Stimulated activated CD4-positive, alpha-beta T cell treated with anti-CD3 and anti-CD28 coated beads, Interleukin-4, amount 100 ng/mL, for 4 hours (primary cell): ENCODE measurements around the gene MYBPHL.

Source experiments
- DNase-seq, 2 experiments: peaks; one replicate each; pipeline ENCODE4 v3.0.0-alpha.2; 2020

The MYBPHL gene

DNA sequence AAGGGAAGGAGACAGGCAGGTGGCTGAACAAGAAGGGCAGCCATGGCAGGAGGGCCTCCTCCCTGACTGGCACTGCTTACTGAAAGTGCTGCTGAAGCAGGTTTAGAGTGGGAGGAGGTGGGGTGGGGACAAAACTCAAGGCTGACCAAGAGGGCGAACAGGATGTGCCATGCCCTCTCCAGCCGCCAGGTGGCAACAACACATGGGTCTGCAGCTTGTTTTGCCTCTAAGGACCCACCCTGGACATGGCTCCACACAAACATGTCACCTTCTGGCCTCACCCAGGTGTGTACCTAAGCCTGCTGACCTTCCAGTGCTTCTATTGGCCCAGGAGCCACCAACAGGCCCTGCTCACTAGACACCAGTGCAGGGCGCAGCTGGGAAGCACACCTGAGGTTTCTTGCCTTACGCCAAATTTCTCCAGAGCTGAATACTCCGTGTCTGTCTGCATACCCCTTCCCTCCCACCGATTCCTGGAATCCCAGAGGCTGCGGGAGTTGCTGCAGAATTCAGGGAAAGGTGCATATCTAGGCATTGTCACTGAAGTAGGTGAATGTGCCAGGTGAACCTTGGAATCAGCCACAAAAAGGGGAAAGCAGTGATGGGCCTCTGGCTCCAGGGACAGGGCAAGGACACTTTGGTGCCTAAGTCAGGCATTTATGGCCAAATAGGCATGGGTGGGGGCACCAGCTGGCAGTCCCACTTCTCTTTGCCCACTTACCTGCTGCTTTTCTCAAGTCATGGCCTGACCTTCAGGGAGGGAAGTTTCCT lies 29.2 kb downstream of the MYBPHL start:
- DNase-seq = peak; percentile 41 to 60

DNA sequence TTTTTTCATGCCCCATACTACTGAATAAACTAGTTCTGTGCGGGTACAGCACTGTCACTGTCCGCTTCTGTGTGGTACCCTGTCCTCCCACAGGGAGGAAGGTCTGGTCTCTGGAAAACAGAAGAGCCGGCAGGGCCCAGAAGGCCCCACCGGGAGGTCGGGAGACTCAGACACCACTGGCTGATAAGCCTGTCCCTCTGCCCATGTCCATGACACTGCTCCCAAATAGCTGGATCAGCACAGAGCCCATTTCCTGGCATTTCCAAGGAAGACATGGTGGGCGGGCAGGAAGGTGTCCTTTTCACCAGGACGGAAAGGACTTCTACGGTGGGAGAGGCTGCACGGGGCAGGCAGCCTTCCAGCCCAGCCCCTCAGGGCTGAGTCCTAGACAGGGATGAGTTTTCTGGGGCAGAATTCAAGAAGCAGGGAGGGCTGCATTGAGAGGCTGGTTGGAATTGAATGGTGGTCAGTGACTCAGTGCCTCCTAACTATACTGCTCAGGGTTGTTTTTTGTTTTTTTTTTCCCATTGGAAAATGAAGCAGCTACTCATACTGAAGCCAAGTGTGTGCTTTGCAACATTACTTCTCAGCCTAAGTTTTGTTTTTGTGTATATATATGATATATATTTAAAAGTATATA lies 31.0 kb downstream of the MYBPHL start:
- DNase-seq = no peak

DNA sequence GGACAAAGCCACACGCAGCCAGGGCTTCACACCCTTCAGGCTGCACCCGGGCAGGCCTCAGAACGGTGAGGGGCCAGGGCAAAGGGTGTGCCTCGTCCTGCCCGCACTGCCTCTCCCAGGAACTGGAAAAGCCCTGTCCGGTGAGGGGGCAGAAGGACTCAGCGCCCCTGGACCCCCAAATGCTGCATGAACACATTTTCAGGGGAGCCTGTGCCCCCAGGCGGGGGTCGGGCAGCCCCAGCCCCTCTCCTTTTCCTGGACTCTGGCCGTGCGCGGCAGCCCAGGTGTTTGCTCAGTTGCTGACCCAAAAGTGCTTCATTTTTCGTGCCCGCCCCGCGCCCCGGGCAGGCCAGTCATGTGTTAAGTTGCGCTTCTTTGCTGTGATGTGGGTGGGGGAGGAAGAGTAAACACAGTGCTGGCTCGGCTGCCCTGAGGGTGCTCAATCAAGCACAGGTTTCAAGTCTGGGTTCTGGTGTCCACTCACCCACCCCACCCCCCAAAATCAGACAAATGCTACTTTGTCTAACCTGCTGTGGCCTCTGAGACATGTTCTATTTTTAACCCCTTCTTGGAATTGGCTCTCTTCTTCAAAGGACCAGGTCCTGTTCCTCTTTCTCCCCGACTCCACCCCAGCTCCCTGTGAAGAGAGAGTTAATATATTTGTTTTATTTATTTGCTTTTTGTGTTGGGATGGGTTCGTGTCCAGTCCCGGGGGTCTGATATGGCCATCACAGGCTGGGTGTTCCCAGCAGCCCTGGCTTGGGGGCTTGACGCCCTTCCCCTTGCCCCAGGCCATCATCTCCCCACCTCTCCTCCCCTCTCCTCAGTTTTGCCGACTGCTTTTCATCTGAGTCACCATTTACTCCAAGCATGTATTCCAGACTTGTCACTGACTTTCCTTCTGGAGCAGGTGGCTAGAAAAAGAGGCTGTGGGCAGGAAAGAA lies 32.0 kb downstream of the MYBPHL start:
- DNase-seq = no peak

DNA sequence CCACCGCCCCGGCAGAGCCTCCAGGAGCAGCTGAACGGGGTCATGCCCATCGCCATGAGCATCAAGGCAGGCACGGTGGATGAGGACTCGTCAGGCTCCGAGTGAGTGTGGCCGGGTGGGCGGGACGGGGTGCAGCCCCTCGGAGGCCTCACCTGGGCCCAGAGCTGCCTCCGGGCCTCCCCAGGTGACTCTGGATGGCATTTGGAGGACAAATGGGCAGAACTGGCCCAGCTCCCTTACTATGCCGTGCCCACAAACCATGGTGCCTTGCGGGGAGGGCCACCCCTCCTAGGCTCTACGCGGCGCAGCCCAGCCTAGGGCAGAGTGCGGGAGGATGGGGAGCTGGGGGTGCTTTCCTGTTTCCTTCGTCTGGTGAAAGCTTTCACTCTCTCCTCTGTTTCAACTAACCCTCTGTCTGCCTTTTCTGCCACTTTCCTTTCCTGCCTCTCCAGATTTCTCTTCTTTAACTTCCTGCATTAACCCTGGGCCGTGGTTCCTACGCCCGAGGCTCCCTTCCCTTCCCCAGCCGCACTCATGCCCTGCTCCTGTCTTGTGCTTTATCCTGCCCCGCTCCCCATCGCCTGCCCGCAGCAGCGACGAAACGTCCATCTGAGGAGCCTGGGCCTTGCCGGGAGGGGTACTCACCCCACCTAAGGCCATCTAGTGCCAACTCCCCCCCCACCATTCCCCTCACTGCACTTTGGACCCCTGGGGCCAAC lies 33.1 kb downstream of the MYBPHL start:
- no peak for DNase-seq

DNA sequence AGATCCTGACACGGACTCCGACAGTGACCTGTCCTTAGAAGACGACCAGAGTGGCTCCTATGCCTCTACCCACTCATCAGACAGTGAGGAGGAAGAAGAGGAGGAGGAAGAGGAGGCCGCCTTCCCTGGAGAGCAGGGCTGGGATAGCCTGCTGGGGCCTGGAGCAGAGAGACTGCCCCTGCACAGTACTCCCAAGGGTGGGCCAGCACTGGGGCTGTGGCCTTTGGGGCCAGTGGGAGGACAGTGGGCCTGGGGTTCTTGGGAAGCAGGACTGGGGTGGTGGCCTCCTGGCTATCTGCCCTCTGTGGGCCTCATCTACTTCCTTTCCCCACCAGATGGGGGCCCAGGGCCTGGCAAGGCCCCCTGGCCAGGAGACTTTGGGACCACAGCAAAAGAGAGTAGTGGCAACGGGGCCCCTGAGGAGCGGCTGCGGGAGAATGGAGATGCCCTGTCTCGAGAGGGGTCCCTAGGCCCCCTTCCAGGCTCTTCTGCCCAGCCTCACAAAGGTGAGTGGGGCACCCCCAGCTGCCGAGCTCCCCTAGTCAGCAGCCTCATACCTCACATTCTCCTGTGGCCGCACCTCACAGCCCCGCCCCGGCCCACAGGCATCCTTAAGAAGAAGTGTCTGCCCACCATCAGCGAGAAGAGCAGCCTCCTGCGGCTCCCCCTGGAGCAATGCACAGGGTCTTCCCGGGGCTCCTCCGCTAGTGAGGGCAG lies 33.8 kb downstream of the MYBPHL start:
- DNase-seq = no peak

DNA sequence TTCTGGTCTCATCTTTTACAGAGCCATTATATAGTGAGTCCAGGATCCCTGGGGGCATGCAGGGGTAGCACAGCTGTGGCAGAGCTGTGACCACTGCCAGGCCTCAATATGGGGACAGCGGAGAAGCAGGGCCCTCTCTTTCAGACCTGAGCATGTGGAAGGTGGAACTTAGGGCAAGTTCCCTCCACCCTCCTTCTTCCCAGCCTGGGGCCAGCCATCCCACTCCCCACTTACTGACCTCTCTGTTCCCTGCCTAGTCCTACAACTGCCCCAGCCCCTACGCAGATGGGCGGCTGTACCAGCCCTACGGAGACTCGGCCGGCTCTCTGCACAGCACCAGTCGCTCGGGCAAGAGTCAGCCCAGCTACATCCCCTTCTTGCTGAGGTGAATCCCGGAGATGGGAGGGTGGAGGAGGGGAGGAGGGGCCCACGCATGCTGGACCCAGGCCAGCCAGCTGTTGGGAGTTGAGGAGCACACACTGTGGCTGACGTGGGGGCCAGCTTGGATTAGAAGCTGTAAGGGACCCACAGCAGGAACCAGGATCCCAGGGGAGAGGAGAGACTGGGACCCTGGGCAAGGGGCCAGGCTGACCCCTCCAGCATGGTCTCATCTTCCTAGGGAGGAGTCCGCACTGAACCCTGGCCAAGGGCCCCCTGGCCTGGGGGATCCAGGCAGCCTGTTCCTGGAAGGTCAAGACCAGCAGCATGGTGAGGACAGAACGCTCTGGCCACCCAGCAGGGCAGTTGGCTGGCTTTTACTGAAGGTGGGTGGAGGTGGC lies 34.6 kb downstream of the MYBPHL start:
- DNase-seq = no peak

DNA sequence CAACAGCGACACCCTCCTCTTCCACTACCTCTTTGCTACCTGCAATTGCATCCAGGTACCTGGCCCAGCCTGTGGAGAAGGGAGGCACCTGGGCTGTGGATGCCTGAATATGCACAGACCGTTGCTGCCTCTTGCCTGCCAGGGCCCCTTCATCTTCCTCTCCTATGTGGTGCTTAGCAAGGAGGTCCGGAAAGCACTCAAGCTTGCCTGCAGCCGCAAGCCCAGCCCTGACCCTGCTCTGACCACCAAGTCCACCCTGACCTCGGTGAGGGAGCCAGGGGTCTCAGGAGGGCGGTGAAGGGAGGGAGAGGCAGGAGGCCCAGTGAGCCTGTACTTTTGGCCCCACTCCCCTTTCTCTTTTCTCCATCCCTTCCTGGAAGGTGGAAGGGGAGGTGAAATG lies 35.4 kb downstream of the MYBPHL start:
- no peak for DNase-seq

DNA sequence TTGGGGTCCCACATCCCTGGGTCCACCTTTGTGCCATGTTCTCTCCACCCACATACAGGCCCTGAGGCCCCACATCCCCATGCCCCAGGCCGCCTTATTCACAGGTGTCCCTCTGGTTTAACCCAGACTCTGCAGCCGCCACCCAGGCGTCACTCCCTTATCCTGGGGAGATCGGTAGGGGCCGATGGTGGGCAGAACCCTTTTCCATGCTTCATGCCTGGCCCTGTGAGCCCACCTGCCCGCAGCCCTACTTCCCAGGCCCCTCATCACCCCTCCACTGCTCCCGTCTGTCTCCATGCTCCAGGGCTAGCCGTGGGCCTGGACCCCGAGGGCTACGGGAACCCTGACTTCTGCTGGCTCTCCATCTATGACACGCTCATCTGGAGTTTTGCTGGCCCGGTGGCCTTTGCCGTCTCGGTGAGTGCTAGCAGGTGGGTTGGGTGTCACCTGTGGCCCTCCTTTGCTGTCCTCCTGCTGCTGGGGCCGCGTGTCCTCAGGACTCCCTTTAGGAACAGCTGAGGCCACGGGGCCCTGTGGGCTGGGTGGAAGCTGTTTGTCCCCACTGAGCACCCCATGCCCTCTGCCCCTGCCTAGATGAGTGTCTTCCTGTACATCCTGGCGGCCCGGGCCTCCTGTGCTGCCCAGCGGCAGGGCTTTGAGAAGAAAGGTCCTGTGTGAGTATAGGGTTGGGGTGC lies 36.0 kb downstream of the MYBPHL start:
- no peak for DNase-seq

DNA sequence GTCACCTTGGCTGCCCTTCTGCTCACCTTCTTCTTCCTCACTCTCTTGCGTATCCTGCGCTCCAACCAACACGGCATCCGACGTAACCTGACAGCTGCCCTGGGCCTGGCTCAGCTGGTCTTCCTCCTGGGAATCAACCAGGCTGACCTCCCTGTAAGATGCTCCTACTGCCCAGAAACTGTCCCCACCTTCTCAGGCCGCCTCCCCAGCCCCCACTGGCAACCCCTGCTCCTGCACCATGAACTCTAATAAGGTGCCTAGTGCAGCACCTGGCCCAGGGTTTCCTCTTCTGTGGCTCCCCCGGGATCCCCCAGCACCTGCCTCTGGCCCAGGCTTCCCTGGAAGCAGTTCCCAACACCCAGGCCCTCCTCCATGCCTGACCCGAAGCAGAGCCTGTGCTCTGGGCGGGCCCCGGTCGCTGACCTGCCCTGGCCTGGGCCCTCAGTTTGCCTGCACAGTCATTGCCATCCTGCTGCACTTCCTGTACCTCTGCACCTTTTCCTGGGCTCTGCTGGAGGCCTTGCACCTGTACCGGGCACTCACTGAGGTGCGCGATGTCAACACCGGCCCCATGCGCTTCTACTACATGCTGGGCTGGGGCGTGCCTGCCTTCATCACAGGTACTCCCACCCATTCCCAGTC lies 36.7 kb downstream of the MYBPHL start:
- DNase-seq = no peak

DNA sequence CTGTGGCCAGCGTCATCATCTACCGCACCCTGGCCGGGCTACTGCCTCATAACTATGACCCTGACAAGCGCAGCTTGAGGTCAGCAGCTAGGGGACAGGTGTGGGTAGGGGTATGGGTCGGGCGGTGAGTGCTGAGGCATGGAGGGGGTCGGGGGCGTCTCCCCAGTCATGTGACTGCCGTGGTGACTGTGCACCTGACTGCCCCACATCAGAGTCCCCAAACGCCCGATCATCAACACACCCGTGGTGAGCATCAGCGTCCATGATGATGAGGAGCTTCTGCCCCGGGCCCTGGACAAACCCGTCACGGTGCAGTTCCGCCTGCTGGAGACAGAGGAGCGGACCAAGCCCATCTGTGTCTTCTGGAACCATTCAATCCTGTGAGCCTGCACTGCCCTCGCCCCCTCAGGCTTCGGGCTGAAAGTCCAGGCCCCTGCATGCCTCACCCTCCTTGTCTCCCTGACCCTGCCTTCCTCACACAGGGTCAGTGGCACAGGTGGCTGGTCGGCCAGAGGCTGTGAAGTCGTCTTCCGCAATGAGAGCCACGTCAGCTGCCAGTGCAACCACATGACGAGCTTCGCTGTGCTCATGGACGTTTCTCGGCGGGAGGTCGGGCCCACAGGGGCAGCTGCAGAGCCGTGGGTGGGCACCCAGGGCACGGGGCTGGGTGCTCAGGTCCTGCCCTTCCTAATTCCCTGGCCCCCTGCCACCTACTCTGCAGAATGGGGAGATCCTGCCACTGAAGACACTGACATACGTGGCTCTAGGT lies 37.4 kb downstream of the MYBPHL start:
- no peak for DNase-seq

DNA sequence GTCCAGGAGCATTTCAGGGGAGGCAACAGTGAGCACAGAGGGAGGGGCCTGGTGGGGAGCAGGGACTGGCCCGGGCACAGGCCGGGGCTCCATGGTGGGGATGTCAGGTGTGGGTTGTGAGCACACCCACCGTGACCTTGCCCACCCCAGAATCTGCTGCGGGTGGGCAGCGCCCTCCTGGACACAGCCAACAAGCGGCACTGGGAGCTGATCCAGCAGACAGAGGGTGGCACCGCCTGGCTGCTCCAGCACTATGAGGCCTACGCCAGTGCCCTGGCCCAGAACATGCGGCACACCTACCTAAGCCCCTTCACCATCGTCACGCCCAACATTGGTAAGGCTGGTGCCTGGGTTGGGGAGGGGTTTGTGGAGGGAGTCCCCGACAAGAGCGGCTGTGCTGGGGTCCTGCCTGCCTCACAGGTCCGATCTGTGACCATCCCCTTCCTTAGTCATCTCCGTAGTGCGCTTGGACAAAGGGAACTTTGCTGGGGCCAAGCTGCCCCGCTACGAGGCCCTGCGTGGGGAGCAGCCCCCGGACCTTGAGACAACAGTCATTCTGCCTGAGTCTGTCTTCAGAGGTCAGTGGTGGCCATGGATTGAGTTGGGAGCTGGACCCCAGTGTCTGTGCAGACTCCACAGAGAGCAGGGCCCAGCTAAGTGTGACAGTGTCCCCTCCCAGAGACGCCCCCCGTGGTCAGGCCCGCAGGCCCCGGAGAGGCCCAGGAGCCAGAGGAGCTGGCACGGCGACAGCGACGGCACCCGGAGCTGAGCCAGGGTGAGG lies 38.2 kb downstream of the MYBPHL start:
- DNase-seq = no peak

DNA sequence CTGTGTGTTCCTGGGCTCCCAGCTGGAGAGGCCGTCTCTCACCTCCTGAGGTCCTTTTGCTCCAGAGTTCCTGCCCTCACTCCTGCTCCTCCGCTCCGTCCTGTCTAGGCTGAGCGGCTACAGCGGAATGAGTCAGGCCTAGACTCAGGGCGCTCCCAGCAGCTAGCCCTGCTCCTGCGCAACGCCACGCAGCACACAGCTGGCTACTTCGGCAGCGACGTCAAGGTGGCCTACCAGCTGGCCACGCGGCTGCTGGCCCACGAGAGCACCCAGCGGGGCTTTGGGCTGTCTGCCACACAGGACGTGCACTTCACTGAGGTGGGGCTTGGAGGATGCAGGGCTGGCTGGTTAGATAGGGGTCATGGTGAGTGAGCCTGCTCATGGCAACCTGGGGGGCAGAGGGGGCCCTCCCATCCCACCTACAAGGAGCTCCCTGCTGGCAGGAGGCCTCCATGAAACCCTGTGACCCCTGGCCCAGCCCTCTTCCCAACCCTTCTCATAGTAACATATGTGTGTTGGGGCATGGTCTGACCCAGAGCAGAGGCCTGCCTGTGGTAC lies 39.0 kb downstream of the MYBPHL start:
- no peak for DNase-seq

DNA sequence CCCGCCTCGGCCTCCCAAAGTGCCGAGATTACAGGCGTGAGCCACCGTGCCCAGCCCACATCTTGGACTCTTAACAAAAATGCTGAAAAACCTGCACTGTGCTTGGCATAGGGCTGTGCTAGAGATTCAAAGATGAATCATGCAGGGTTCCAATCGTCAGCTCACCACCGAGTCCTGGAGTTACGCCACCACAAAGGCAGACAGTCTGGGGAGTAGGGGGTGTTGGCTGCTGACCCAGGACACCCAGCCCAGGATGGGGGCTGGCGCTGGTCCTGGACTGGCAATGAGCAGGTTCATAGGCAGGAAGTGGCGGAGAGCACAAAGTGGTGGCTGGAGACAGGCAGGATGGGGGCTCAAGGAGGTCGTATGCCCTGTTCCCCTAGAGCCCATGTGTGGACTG lies 39.8 kb downstream of the MYBPHL start:
- DNase-seq = no peak

DNA sequence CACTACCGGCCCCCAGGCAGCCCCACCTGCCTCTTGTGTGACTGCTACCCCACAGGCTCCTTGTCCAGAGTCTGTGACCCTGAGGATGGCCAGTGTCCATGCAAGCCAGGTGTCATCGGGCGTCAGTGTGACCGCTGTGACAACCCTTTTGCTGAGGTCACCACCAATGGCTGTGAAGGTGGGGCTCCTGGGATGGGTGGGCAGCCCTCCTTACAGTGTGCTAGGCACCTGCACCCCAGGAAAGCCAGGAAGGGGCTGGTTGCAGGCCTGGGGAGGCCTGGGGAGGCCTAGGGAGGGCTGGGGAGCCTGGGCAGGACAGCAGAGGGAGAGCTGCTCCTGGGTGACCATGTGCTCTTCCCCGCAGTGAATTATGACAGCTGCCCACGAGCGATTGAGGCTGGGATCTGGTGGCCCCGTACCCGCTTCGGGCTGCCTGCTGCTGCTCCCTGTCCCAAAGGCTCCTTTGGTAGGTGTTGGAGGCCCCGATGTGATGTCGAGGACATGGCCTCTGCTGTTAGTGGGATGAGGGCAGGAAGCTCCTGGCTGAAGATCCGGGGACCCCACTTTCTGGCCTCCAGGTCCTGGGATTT lies 41.0 kb downstream of the MYBPHL start:
- DNase-seq = no peak

DNA sequence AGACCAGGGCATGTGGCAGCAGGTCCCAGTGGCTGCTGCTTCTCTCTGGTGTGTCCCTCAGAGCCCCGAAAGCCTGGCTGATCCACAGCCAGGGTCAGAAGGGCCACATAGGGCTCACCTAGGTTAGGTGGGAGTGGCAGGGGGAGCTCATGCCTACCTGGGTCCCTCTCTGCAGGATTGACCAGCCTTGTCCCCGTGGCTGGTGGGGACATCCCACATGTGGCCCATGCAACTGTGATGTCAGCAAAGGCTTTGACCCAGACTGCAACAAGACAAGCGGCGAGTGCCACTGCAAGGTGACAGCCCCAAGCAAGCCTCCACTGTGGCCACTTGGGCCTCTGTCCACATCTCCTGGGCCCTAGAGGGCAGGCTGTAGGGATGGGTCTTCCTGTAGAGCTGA lies 41.8 kb downstream of the MYBPHL start:
- no peak for DNase-seq

DNA sequence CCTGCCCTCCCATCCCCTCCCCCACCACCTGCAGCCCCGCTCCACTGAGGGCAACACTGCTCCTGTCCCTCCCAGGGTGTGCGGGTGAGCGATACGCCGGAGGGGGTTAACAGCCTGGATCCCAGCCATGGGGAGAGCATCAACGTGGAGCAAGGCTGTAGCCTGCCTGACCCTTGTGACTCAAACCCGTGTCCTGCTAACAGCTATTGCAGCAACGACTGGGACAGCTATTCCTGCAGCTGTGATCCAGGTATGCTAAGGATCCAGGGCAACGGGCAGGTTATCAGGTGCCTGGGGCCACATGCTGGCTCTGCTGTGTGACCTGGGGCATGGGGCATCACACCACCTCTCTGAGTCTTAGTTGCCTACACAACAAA lies 42.4 kb downstream of the MYBPHL start:
- DNase-seq = no peak

DNA sequence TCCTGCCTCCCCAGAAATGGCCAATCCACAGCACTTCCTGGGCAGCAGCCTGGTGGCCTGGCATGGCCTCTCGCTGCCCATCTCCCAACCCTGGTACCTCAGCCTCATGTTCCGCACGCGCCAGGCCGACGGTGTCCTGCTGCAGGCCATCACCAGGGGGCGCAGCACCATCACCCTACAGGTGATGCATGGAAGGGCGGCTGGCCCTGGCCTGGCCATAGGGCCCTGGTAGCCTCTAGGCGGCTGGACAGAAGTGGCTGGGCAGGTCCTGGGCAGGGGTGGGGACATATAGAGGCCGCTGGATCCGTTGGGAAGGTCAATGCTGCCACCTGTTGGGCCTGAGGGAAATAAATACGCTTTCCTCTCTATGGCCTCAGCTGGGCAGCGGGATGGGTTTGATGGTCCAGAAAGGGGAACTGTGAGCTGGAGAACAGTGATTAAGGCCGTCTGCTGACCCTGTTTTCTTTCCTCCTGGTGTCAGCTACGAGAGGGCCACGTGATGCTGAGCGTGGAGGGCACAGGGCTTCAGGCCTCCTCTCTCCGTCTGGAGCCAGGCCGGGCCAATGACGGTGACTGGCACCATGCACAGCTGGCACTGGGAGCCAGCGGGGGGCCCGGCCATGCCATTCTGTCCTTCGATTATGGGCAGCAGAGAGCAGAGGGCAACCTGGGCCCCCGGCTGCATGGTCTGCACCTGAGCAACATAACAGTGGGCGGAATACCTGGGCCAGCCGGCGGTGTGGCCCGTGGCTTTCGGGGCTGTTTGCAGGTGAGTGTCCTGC lies 43.0 kb downstream of the MYBPHL start:
- peak; percentile 61 to 78 for DNase-seq
